Left ventricle myocardium inferior (tissue), 1 donor: ENCODE measurements around the gene MAB21L1. TPM values are rescaled to one million over a fixed set of nuclear protein-coding genes. Genes with fewer than 3 reads are reported as not detected.

ENCODE experiments used
- DNase-seq: peaks from one replicate; pipeline ENCODE4 v3.0.0-alpha.2; 2020
- H3K27ac ChIP-seq: fragments of 200-600 bp; replicated peaks from 2 replicates; pipeline ENCODE4 v1.8.0; 2021
- H3K27me3 ChIP-seq: fragments of 200-600 bp; 2 replicates; pipeline ENCODE4 v1.8.0; 2021; ENCODE audit warnings: low read depth
- H3K36me3 ChIP-seq: fragments of 200-600 bp; 2 replicates; pipeline ENCODE4 v1.8.0; 2021
- H3K4me1 ChIP-seq: fragments of 200-600 bp; 2 replicates; pipeline ENCODE4 v1.8.0; 2021
- H3K4me3 ChIP-seq: fragments of 200-600 bp; 2 replicates; pipeline ENCODE4 v1.8.0; 2021; ENCODE audit warnings: mild to moderate bottlenecking, moderate library complexity
- H3K9me3 ChIP-seq: fragments of 200-600 bp; replicated peaks from 2 replicates; pipeline ENCODE4 v1.8.0; 2021
- CTCF ChIP-seq: fragments of 200-600 bp; IDR thresholded peaks from 2 replicates; pipeline ENCODE4 v1.8.0; 2021; ENCODE audit warnings: antibody characterized with exemption, mild to moderate bottlenecking, borderline replicate concordance
- intact Hi-C: fragments of 100-400 bp; cut with micrococcal nuclease; formaldehyde crosslinking; loops from one replicate; pipeline ENCODE4 v1.11.0; 2022
- total RNA-seq: library from RNA; stranded (reverse); fragmentation: NEBNext Ultra II Directional; extraction: Animal tissue kit (Norgen Biotek cat#: 25700); gene quantifications from one replicate; pipeline ENCODE4 v1.2.1, GENCODE V29; 2021
- donor health status: DM: no; HTN: yes; CAD: no; lungs with severe emphysema.

Gene MAB21L1
- total RNA-seq, 1 donor from 2014 or later: 0.47 TPM

DNA sequence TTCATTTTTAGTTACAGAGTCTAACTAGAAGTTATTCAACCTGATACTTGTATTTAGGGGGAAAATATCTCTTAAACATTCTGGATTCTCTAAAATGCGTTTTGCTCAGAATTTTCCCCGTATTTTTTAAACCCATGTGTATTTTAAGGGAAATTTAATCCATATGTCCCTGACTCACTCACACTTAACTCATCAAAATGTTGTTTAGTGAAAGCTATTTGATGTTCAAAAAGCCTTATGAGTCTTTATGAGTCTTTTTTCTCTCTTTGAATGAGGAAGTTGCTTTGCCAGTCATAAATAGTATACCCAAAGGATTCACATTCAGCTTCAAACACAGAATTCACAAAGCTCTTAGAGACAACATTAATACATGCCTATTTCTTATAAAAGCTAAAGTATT is 16.4 kb downstream of the MAB21L1 start:
- TF ChIP-seq CTCF: no peak

GRCh38 chr13:35457258-35457657 is 19.2 kb downstream of the MAB21L1 start:
- Histone ChIP-seq H3K4me1 (no peaks in the 10 kb centered on the region), H3K4me3 (no peak overlapping the region), H3K9me3 (no peaks in the 10 kb centered on the region), H3K36me3 (peaks cover 6% of the 10 kb centered on the region), H3K27me3 (no peaks in the 10 kb centered on the region), H3K27ac (no peak overlapping the region)
- intact Hi-C loops: no loop called here
- DNase-seq: no peak
- TF ChIP-seq CTCF: no peak

More for the DNA sequence above, 16.4 kb downstream of the MAB21L1 start:
- Histone ChIP-seq H3K9me3 (no peaks in the 10 kb centered on the region), H3K27ac (no peak overlapping the region), H3K36me3 (no peaks in the 10 kb centered on the region), H3K4me3 (no peak overlapping the region), H3K27me3 (no peaks in the 10 kb centered on the region), H3K4me1 (no peaks in the 10 kb centered on the region)
- intact Hi-C loops: no loop called here
- DNase-seq: no peak

DNA sequence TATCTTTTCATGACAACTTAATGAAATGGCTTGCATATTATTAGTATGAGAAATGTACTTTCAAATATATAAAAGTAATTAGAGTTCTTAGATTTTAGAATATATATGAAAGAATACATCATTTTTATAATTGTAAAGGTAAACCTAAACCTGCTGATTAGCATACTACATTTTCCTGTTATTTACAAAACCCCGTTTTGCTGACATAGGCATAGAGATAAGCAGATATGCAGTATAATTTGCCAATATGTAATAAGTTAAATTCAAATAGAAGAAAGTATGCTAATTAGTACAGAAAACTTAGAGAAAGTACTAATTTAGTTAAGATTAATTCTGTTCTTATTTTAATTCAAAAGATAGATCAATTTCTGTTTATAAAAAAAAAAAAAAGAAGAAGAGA is 21.5 kb downstream of the MAB21L1 start:
- DNase-seq: no peak
- no peak overlapping the region for H3K4me3 ChIP-seq
- no peak overlapping the region for H3K27ac ChIP-seq
- no peaks in the 10 kb centered on the region for H3K27me3 ChIP-seq
- H3K36me3 ChIP-seq: peaks cover 8% of the 10 kb centered on the region
- H3K9me3 ChIP-seq: no peaks in the 10 kb centered on the region
- intact Hi-C loops: no loop called here
- no peak for TF ChIP-seq CTCF
- H3K4me1 ChIP-seq: no peaks in the 10 kb centered on the region

DNA sequence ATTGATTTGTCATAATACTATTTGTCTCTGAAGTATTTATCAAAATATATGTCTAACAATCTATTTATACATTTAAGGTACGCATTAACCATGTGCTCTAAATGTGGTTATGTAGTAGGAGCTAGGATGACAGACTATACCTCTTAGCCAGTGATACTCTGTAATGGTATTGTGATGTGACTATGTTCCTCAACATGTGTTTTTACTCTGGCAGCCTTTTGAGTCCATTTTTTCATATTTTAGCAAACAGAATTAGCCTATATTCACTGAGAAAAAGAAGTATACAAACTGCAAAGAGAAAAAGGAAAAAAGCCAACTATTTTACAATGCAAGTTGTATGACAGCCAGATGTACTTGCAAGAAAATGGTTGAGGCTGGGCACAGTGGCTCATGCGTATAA is 26.7 kb downstream of the MAB21L1 start:
- DNase-seq: no peak
- no peak for TF ChIP-seq CTCF
- no peaks in the 10 kb centered on the region for H3K27me3 ChIP-seq
- intact Hi-C loops: no loop called here
- H3K36me3 ChIP-seq: peaks cover 8% of the 10 kb centered on the region
- H3K4me3 ChIP-seq: no peak overlapping the region
- no peak overlapping the region for H3K27ac ChIP-seq
- no peaks in the 10 kb centered on the region for H3K9me3 ChIP-seq
- no peaks in the 10 kb centered on the region for H3K4me1 ChIP-seq

GRCh38 chr13:35448465-35448864 is 28.0 kb downstream of the MAB21L1 start:
- H3K4me3 ChIP-seq: no peak overlapping the region
- no peaks in the 10 kb centered on the region for H3K27me3 ChIP-seq
- H3K36me3 ChIP-seq: peaks cover 8% of the 10 kb centered on the region
- H3K4me1 ChIP-seq: no peaks in the 10 kb centered on the region
- no peak for DNase-seq
- H3K9me3 ChIP-seq: no peaks in the 10 kb centered on the region
- TF ChIP-seq CTCF: no peak
- no peak overlapping the region for H3K27ac ChIP-seq
- intact Hi-C loops: no loop called here
